Hypothalamus (tissue), 51 donors: ENCODE data around the gene FSTL4.

Experiments
- DNase-seq, 51 donors: peaks; one replicate each; lab custom pipeline; 2025; lab: John Stamatoyannopoulos, UW

FSTL4 gene

GRCh38 chr5:133238426-133239205, 373.7 kb downstream of the FSTL4 start:
- DNase-seq = no peak

GRCh38 chr5:133236976-133237375, 375.4 kb downstream of the FSTL4 start:
- no peak for DNase-seq

GRCh38 chr5:133236541-133236951, 375.8 kb downstream of the FSTL4 start:
- no peak for DNase-seq

DNA sequence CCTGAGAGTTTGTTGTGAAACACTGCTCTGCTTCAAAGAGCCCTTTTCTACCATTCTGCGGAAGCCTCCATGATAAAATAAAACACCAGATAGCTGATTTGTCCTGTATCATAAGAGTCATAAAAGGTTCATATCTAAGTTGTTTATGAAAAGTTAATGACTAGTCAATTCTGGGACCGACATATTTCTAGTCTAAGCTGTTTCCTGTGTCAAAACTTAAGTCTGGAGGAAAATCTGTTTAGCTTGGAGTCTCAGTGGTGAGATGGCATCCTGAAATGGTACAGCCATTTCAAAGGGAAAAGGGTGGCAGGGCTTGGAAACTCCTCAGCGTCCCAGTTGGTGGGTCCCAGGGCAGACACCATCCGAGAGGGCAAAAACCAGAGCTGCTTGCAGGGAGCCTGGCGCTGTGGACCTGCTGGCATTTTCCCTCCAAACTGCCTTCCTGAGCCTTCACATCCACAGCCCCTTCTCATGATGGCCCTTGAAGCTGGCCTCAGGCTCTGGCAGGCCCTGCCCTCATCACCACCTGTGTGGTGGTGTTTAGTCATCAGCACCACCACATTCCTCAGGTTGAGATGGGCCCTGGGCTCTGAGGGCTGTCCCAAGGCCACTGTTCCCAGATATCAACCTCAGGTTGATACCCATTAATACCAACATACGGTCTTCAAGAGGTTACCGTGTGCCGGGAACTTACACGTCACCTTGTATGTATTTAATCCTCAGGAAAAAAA, 376.5 kb downstream of the FSTL4 start:
- DNase-seq = no peak

GRCh38 chr5:133234911-133235310, 377.4 kb downstream of the FSTL4 start:
- no peak for DNase-seq

- no peak for DNase-seq
Observed at GRCh38 chr5:133234273-133234672, 378.1 kb downstream of the FSTL4 start.

GRCh38 chr5:133233616-133234015, 378.7 kb downstream of the FSTL4 start:
- DNase-seq = no peak

DNA sequence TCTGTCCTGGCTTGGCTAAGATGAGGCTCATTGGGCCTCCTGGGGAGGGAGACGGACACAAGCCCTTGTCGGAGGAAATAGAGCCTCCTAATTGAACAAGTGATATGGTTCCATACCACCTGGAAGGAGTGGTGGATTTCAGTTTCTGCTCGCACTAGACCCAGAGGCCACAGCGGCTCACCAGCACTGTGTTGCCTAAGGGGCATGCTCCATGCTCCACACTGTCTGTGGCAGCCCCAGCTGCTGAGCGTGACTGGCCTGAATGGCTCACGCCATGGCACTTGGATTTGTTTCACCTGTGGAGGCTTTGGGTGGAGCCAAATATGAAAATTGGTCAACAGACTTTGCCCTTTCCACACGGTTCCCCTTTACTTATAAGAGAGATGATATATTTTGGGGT, 379.4 kb downstream of the FSTL4 start:
- DNase-seq = no peak

- no peak for DNase-seq
Observed at GRCh38 chr5:133232435-133232834, 379.9 kb downstream of the FSTL4 start.

DNA sequence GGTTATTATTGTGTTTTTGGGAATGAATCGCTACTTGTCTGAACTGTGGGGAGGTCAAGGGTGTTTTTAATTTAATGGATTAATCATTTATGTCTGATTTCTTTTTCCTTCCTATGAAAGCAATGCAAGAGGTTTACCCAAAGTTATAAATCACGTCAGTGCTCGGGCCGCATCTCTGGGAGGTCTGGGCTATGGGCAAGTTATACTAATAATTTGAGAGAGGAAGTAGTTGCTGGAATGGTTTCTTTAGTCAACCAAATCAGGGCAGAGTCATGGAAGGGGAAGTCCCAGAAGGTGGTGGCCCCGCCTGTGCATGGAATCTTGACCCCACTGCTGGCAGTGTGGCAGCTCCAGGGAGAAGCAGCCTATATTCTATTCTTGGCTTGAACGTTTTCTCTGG, 380.3 kb downstream of the FSTL4 start:
- no peak for DNase-seq

GRCh38 chr5:133230823-133231578, 381.3 kb downstream of the FSTL4 start:
- DNase-seq = no peak

DNA sequence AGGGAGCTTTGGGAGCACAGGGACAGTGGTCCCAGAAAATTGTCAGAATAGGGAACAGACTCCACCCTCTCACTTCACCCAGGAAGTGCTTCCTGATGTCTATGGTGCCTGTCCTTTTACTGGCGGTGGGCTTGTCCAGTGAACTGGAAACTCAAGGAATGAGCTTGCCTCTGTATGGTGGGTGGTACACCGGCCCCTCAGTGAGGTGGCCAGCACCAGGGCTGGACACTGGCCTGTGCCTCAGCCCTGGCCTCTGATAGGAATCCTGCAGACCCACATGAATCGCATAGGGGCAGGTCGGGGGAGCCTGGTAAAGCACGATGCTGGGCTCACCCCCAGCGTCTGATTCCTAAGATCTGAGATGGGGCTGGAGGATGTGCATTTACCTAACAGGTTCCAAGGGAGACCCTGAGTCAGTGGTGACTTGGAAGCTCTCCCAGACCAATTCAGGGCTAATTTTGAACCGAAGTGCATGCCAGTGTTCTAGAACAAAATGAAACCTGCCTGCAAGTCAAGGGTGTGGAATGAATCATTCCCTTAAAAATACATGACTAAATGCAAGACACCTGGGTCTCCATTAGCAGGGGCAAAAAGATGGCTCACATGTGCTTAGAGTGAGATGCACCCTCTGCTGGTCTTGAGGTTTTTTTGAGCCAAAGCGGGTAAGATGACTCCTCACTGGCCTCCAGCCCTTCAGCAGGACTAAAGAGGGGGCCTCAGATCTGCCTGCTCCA, 382.2 kb downstream of the FSTL4 start:
- peak in 2 of 51 donors; percentile 12 to 24 for DNase-seq

DNA sequence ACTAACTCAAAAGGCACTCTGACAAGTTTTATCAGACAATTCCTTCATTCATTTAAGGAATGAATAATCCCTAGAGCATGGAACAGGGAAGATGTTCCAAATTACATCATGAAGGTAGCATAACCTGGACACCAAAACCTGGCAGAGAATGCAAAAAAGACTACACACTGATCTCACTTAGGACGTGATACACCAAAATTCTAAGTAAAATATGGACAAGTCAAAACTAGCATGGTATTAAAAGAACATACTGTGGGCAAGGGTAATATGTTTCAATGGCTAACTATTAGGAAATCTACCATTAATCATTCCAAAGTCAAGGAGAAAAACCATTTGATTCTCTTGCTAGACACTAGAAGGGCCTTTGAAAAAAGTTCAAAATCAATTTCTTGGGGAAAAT, 384.0 kb downstream of the FSTL4 start:
- no peak for DNase-seq

DNA sequence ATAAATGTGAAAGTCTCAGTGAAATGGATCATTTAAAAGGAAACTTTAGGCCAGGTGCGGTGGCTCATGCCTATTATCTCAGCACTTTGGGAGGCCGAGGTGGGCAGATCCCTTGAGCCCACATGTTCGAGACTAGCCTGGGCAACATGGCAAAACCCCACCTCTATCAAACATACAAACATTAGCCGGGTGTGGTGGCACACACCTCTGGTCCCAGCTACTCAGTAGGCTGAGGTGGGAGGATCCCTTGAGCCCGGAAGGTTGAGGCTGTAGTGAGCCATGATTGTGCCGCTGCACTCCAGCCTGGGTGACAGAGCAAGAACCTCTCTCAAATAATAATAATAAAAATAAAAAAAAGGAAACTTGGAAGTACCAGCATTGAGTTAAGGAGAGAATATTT, 384.4 kb downstream of the FSTL4 start:
- no peak for DNase-seq

DNA sequence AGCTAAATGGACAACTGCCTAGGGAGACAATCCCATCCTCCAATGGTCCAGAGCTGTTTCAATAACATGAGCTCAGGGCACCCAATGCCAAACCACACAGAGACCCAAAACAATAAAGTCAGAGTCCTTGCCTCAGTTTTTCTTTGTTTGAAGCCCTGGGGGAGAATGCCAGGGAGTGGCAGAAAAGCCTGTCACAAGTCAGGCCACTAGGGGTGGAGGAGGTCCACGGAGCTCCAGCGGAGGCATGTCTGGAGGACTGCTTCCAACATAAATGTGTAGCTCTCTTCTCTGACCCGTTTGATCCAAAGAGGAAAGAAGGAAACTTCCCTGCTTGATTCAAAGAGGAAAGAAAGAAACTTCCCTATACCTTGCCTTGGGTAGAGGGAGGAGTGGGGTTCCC, 385.3 kb downstream of the FSTL4 start:
- no peak for DNase-seq

DNA sequence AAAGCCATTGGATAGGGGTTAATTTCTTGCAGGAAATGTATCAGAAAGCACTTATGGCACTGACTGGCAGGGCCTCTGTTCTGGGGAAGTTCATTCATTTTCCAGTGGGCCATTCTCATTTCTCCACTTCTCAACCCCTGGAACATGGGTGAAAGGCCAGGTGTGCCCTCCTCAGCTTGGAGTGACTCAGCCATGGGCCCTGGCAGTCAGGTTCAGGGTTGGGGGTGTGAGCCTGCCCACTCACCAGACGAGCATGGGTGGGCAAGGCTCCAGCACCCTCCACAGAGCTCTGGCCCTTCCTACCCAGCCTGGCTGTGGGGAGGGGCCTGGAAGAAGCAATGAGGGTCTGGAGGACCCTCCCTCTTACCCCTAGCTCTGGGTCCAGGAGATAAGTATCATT, 386.2 kb downstream of the FSTL4 start:
- DNase-seq = no peak

- no peak for DNase-seq
Observed at GRCh38 chr5:133225671-133226152, 386.6 kb downstream of the FSTL4 start.

GRCh38 chr5:133222979-133223378, 389.4 kb downstream of the FSTL4 start:
- DNase-seq = peak in 1 of 51 donors; percentile 12

DNA sequence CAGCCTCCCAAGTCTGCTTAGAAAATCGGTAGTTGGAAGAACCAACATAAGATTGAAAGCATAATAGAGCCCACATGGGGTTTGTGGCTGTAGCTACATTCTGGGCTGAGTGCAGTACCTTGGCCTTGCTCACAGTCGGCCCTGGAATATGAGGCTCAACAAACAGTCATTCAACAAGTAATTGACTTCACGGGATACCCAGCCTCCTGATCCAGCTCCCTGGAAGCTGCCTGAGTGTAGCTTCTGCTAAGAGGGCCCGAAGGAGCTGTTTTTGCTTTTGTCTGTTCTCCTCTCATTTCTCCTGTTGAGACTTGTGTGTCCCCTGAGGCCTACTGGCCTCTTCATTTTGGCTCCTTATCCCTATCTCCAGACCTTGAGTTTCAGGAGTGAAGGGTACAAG, 389.8 kb downstream of the FSTL4 start:
- DNase-seq = no peak

- DNase-seq = no peak
Observed at GRCh38 chr5:133222040-133222439, 390.3 kb downstream of the FSTL4 start.
